OCI-LY7 (cell line): ENCODE data around the gene LIN37. TPM values are rescaled to one million over a fixed set of nuclear protein-coding genes. Genes with fewer than 3 reads are reported as not detected.

ENCODE experiments used
- BruUV-seq: library from RNA; stranded (reverse); fragments of 400-500 nt; replicated peaks from 2 replicates; lab custom pipeline; 2021; lab: Mats Ljungman, UMichigan
- CTCF ChIA-PET: fragments of 300-600 bp; sonication (Branson Sonifier 250); formaldehyde crosslinking; loops from one replicate; lab custom pipeline; 2022; ENCODE audit warnings: antibody characterized with exemption; ENCODE audit not compliant: unreplicated experiment; lab: Charles Lee
- POLR2A ChIA-PET: fragments of 300-600 bp; sonication (Branson Sonifier 250); formaldehyde crosslinking; loops from one replicate; lab custom pipeline; 2022; ENCODE audit warnings: antibody characterized with exemption; lab: Charles Lee
- DNase-seq: peaks from one replicate; pipeline ENCODE4 v3.0.0-alpha.2; 2015; ENCODE audit warnings: low spot score
- H2AFZ ChIP-seq: fragments of 200-600 bp; sonication (generic), shearing (Covaris generic); 2 replicates; pipeline ENCODE4 v1.6.1; 2014; ENCODE audit warnings: mild to moderate bottlenecking, antibody characterized with exemption, low read length, moderate library complexity
- H3K27ac ChIP-seq: fragments of 200-600 bp; sonication (generic); 2 replicates; pipeline ENCODE4 v1.5.1; 2014; ENCODE audit warnings: mixed run types, low read depth, mild to moderate bottlenecking, moderate library complexity, low read length, inconsistent platforms; ENCODE audit not compliant: poor library complexity, severe bottlenecking
- H3K36me3 ChIP-seq: fragments of 200-600 bp; sonication (generic); 2 replicates; pipeline ENCODE4 v1.6.1; 2014; ENCODE audit warnings: mild to moderate bottlenecking, antibody characterized with exemption, low read length, moderate library complexity, mixed read lengths; ENCODE audit not compliant: insufficient read depth
- H3K4me1 ChIP-seq: fragments of 200-600 bp; sonication (generic); 2 replicates; pipeline ENCODE4 v1.5.1; 2014; ENCODE audit warnings: mild to moderate bottlenecking, low read length; ENCODE audit not compliant: insufficient read depth, poor library complexity, severe bottlenecking
- H3K4me2 ChIP-seq: fragments of 200-600 bp; sonication (generic); 2 replicates; pipeline ENCODE4 v1.6.1; 2014; ENCODE audit warnings: mild to moderate bottlenecking, low read length
- H3K4me3 ChIP-seq: fragments of 200-600 bp; sonication (generic); 2 replicates; pipeline ENCODE4 v1.5.1; 2014; ENCODE audit warnings: mild to moderate bottlenecking, low read depth, low read length; ENCODE audit not compliant: poor library complexity, severe bottlenecking
- H3K79me2 ChIP-seq: fragments of 200-600 bp; sonication (generic); 2 replicates; pipeline ENCODE4 v1.6.1; 2016; ENCODE audit warnings: low read depth, mild to moderate bottlenecking, low read length, moderate library complexity, mixed read lengths; ENCODE audit not compliant: insufficient read depth
- H3K9me2 ChIP-seq: fragments of 200-600 bp; sonication (generic); 2 replicates; pipeline ENCODE4 v1.6.1; 2016; ENCODE audit warnings: mild to moderate bottlenecking, low read length, mixed read lengths; ENCODE audit not compliant: insufficient read depth
- H3K9me3 ChIP-seq: fragments of 200-600 bp; sonication (generic); 2 replicates; pipeline ENCODE4 v1.6.1; 2014; ENCODE audit warnings: mild to moderate bottlenecking, mixed run types, low read length, mixed read lengths
- H4K20me1 ChIP-seq: fragments of 200-600 bp; sonication (generic); 2 replicates; pipeline ENCODE4 v1.6.1; 2014; ENCODE audit warnings: mild to moderate bottlenecking, antibody characterized with exemption, low read length, moderate library complexity, mixed read lengths; ENCODE audit not compliant: insufficient read depth
- EZH2phosphoT487 ChIP-seq: fragments of 200-600 bp; sonication (generic); IDR thresholded peaks from 2 replicates; pipeline ENCODE4 v1.6.1; 2018; ENCODE audit warnings: low read depth, borderline replicate concordance, mild to moderate bottlenecking, mixed run types, antibody characterized with exemption, low read length, moderate library complexity, mixed read lengths
- intact Hi-C: fragments of 100-400 bp; cut with micrococcal nuclease; formaldehyde crosslinking; loops from one replicate; pipeline ENCODE4 v1.10.0; 2022; ENCODE audit not compliant: unreplicated experiment
- total RNA-seq, 2 experiments: library from RNA; depleted of rRNA in 1 of 2; stranded (reverse); fragments of >200 nt in 1 of 2; shearing (Covaris generic) in 1 of 2; gene quantifications; 2 replicates each; pipeline ENCODE4 v1.2.3, GENCODE V29; 2014 to 2022
- TF ChIP-seq, protein P1 (sequence below): fragments of 200-600 bp; sonication (generic); conservative IDR thresholded peaks from 2 replicates; pipeline ENCODE4 v1.5.1; 2014; ENCODE audit warnings: mild to moderate bottlenecking, antibody characterized with exemption, low read length, moderate library complexity, mixed read lengths

Gene LIN37
- total RNA-seq, 2 experiments from 2014 or later, result 11.6 to 11.7 TPM

- peaks cover 13% of the 10 kb centered on the region; the same call in 1 of the 2 replicates for H3K79me2 ChIP-seq
- no TSS peak for BruUV-seq
- H3K4me3 ChIP-seq, result peak within 1 kb of the TSS; percentile 96
- peak within 1 kb of the TSS; percentile 59 for H3K27ac ChIP-seq
- intact Hi-C loops, result loop anchor here (1.0 to 5.0 kb wide), 3 partner anchors 8 to 146 kb away; partner anchors contain the start of genes HCST, KMT2B, LIN37 and NFKBID
- peaks cover 22% of the 10 kb centered on the region for H3K36me3 ChIP-seq
- no peak for TF ChIP-seq EZH2phosphoT487
- TF ChIP-seq, protein P1, sequence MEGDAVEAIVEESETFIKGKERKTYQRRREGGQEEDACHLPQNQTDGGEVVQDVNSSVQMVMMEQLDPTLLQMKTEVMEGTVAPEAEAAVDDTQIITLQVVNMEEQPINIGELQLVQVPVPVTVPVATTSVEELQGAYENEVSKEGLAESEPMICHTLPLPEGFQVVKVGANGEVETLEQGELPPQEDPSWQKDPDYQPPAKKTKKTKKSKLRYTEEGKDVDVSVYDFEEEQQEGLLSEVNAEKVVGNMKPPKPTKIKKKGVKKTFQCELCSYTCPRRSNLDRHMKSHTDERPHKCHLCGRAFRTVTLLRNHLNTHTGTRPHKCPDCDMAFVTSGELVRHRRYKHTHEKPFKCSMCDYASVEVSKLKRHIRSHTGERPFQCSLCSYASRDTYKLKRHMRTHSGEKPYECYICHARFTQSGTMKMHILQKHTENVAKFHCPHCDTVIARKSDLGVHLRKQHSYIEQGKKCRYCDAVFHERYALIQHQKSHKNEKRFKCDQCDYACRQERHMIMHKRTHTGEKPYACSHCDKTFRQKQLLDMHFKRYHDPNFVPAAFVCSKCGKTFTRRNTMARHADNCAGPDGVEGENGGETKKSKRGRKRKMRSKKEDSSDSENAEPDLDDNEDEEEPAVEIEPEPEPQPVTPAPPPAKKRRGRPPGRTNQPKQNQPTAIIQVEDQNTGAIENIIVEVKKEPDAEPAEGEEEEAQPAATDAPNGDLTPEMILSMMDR, result no peak
- POLR2A ChIA-PET, result no interaction called here
- no peaks in the 10 kb centered on the region for H3K9me2 ChIP-seq
- H4K20me1 ChIP-seq, result no peaks in the 10 kb centered on the region
- H2AFZ ChIP-seq, result peak within 1 kb of the TSS; percentile 12; the same call in 1 of the 2 replicates
- H3K9me3 ChIP-seq, result 0 out of 2 replicates have a peak, but pooled peaks cover 8% of the 10 kb centered on the region
- DNase-seq, result no peak
- peaks cover 21% of the 10 kb centered on the region for H3K4me1 ChIP-seq
- CTCF ChIA-PET, result no interaction called here
- peak within 1 kb of the TSS; percentile 66 for H3K4me2 ChIP-seq
These were observed 8.2 kb downstream of the LIN37 start, which contains the start of gene HSPB6 for GRCh38 chr19:35756377-35757230. TSS of gene HSPB6 (minus strand) at chr19:35757029. CDS start at chr19:35757008, 21 bp downstream.

DNA sequence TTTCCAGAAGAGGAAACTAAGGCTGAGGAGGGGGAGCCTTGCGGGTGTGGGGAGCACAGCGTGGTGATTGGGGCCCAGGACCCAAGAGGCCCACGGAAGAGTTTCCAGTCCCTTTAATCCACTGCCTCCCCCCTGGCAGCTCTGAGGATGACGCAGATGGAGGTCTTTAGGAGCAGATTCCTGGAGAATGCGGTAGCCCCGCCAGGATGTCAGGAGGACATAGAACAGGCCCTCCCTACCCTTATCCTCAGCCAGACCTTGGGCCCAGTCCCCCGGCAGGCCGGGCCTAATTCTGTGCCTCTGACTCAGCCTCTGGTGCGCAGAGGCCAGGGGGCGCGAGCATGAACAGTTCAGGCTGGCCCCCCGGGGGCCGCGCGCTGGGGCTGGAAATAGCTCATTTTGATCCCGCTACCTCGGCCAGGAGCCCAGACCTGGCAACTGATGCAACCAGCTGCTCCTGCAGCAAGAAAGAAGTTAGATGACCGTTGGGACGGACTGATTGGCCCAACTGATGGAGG lies 8.9 kb downstream of the LIN37 start:
- no peak for TF ChIP-seq EZH2phosphoT487
- TF ChIP-seq, protein P1, result no peak
- TSS peak; percentile 94 for BruUV-seq
- Histone ChIP-seq H2AFZ (peak overlapping the region; percentile 12; the same call in 1 of the 2 replicates), H3K4me1 (peaks cover 21% of the 10 kb centered on the region), H3K4me3 (peak overlapping the region; percentile 96), H4K20me1 (no peaks in the 10 kb centered on the region), H3K9me2 (no peaks in the 10 kb centered on the region), H3K9me3 (0 out of 2 replicates have a peak, but pooled peaks cover 8% of the 10 kb centered on the region), H3K27ac (peak overlapping the region; percentile 59), H3K4me2 (peak overlapping the region; percentile 66), H3K36me3 (peaks cover 28% of the 10 kb centered on the region), H3K79me2 (peaks cover 13% of the 10 kb centered on the region; the same call in 1 of the 2 replicates)
- intact Hi-C loops, result loop anchor here (1.0 to 5.0 kb wide), 3 partner anchors 9 to 145 kb away; partner anchors contain the start of genes HCST, KMT2B, LIN37 and NFKBID
- CTCF ChIA-PET, result no interaction called here
- no peak for DNase-seq
- POLR2A ChIA-PET, result no interaction called here
